Endodermal cell (in vitro differentiated cells): ENCODE data around the gene HSPA1A. TPM values are rescaled to one million over a fixed set of nuclear protein-coding genes. Genes with fewer than 3 reads are reported as not detected.

Experiments used
- DNase-seq: peaks from one replicate; pipeline ENCODE4 v3.0.0-alpha.2; 2017
- H3K27ac ChIP-seq: 2 replicates; pipeline ENCODE4 v1.5.1; 2013; ENCODE audit warnings: mild to moderate bottlenecking, low read depth, low read length, moderate library complexity
- H3K27me3 ChIP-seq: 2 replicates; pipeline ENCODE4 v1.6.1; 2013; ENCODE audit warnings: mild to moderate bottlenecking, low read length, moderate library complexity; ENCODE audit not compliant: insufficient read depth, control insufficient read depth, poor library complexity, severe bottlenecking
- H3K36me3 ChIP-seq: 2 replicates; pipeline ENCODE4 v1.7.0; 2013; ENCODE audit warnings: mild to moderate bottlenecking, low read length, moderate library complexity; ENCODE audit not compliant: control insufficient read depth, insufficient read depth
- H3K4me1 ChIP-seq: one replicate; pipeline ENCODE4 v1.7.0; 2013; ENCODE audit warnings: low read length; ENCODE audit not compliant: control insufficient read depth, insufficient read depth
- H3K4me3 ChIP-seq: 2 replicates; pipeline ENCODE4 v1.5.1; 2013; ENCODE audit warnings: mild to moderate bottlenecking, low read length, moderate library complexity
- H3K9ac ChIP-seq: 2 replicates; pipeline ENCODE4 v1.6.1; 2013; ENCODE audit warnings: mild to moderate bottlenecking, low read length, moderate library complexity; ENCODE audit not compliant: poor library complexity, severe bottlenecking; ENCODE audit errors: extremely low read depth
- H3K9me3 ChIP-seq: 2 replicates; pipeline ENCODE4 v1.6.1; 2013; ENCODE audit warnings: mild to moderate bottlenecking, low read length, moderate library complexity; ENCODE audit not compliant: control insufficient read depth
- H3K27ac Mint-ChIP-seq: 2 replicates; pipeline ENCODE4 v1.8.0; 2020; ENCODE audit warnings: mixed read lengths
- H3K27me3 Mint-ChIP-seq: 2 replicates; pipeline ENCODE4 v1.8.0; 2021; ENCODE audit warnings: mild to moderate bottlenecking, mixed read lengths; ENCODE audit not compliant: insufficient read depth
- H3K36me3 Mint-ChIP-seq: 2 replicates; pipeline ENCODE4 v1.8.0; 2020; ENCODE audit warnings: low read depth, mixed read lengths
- H3K4me1 Mint-ChIP-seq: 2 replicates; pipeline ENCODE4 v1.8.0; 2020; ENCODE audit warnings: mixed read lengths
- H3K4me3 Mint-ChIP-seq: 2 replicates; pipeline ENCODE4 v1.8.0; 2020; ENCODE audit warnings: mild to moderate bottlenecking, moderate library complexity, mixed read lengths
- H3K9me3 Mint-ChIP-seq: 2 replicates; pipeline ENCODE4 v1.8.0; 2020; ENCODE audit warnings: mild to moderate bottlenecking, mixed read lengths
- CTCF ChIP-seq: fragments of 200-600 bp; sonication (generic); conservative IDR thresholded peaks from 2 replicates; pipeline ENCODE4 v1.5.0; 2021; ENCODE audit warnings: antibody characterized with exemption, mild to moderate bottlenecking
- WGBS, 2 experiments: methylation state at CpG; one replicate each; pipeline versions ENCODE4 v1.1.5 to v1.1.7; 2013; ENCODE audit warnings: missing lambda C conversion rate in 2 of 2, mixed read lengths in 1 of 2; ENCODE audit not compliant: insufficient coverage in 1 of 2, insufficient read length in 1 of 2; 5-methylcytosine and 5-hydroxymethylcytosine counted together
- total RNA-seq, 2 donors: library from RNA; stranded (reverse); fragmentation: NEBNext Ultra II Directional in 1 of 2; extraction: Animal tissue kit (Norgen Biotek cat#: 25700) in 1 of 2; gene quantifications; 2 replicates in 1 of 2; 3 replicates in 1 of 2; pipeline ENCODE4 v1.2.1, GENCODE V29; 2021

HSPA1A gene
- total RNA-seq, 2 donors from 2014 or later: 53.1 to 62.6 TPM

GRCh38 chr6:31778999-31779885 lies 36.1 kb upstream of the HSPA1A start:
- Histone ChIP-seq H3K9ac (no peak overlapping the region), H3K27me3 (no peaks in the 10 kb centered on the region), H3K4me3 (no peak overlapping the region), H3K9me3 (no peaks in the 10 kb centered on the region), H3K36me3 (peaks cover 37% of the 10 kb centered on the region), H3K4me1 (no peaks in the 10 kb centered on the region), H3K27ac (no peak overlapping the region)
- Mint-ChIP-seq H3K4me1 (no peaks in the 10 kb centered on the region), H3K27ac (no peak overlapping the region), H3K4me3 (no peak overlapping the region), H3K27me3 (no peaks in the 10 kb centered on the region), H3K9me3 (no peaks in the 10 kb centered on the region), H3K36me3 (peaks cover 33% of the 10 kb centered on the region)
- TF ChIP-seq CTCF: no peak
- no peak for DNase-seq
- 95 to 97% methylated on average over 31 to 43 of the region's 43 CpGs for WGBS, 2 experiments

GRCh38 chr6:31779908-31780307 lies 35.4 kb upstream of the HSPA1A start:
- Histone ChIP-seq H3K27ac (no peak overlapping the region), H3K27me3 (no peaks in the 10 kb centered on the region), H3K4me1 (no peaks in the 10 kb centered on the region), H3K4me3 (no peak overlapping the region), H3K36me3 (peaks cover 43% of the 10 kb centered on the region), H3K9me3 (no peaks in the 10 kb centered on the region), H3K9ac (no peak overlapping the region)
- TF ChIP-seq CTCF: no peak
- no peaks in the 10 kb centered on the region for H3K27me3 Mint-ChIP-seq
- no peak overlapping the region for H3K27ac Mint-ChIP-seq
- no peaks in the 10 kb centered on the region for H3K9me3 Mint-ChIP-seq
- DNase-seq: no peak
- H3K36me3 Mint-ChIP-seq: peaks cover 39% of the 10 kb centered on the region
- no peaks in the 10 kb centered on the region for H3K4me1 Mint-ChIP-seq
- WGBS, 2 experiments: 91 to 97% methylated on average over 9 to 10 of the region's 10 CpGs
- H3K4me3 Mint-ChIP-seq: no peak overlapping the region

- no peak for DNase-seq
- Histone ChIP-seq H3K9ac (no peak overlapping the region), H3K4me1 (no peaks in the 10 kb centered on the region), H3K27ac (no peak overlapping the region), H3K9me3 (no peaks in the 10 kb centered on the region), H3K36me3 (peaks cover 50% of the 10 kb centered on the region), H3K27me3 (no peaks in the 10 kb centered on the region), H3K4me3 (no peak overlapping the region)
- TF ChIP-seq CTCF: no peak
- Mint-ChIP-seq H3K27ac (no peak overlapping the region), H3K9me3 (no peaks in the 10 kb centered on the region), H3K27me3 (no peaks in the 10 kb centered on the region), H3K36me3 (peaks cover 42% of the 10 kb centered on the region), H3K4me3 (no peak overlapping the region), H3K4me1 (no peaks in the 10 kb centered on the region)
- WGBS, 2 experiments: 93 to 95% methylated on average over 10 to 20 of the region's 20 CpGs
Measured at GRCh38 chr6:31780507-31781243, 34.7 kb upstream of the HSPA1A start.
